ENCODE measurements around the gene HOXC6. TPM values are rescaled to one million over a fixed set of nuclear protein-coding genes. Genes with fewer than 3 reads are reported as not detected.

Gene HOXC6
- total RNA-seq, 2 donors from 2014 or later, result not detected

DNA sequence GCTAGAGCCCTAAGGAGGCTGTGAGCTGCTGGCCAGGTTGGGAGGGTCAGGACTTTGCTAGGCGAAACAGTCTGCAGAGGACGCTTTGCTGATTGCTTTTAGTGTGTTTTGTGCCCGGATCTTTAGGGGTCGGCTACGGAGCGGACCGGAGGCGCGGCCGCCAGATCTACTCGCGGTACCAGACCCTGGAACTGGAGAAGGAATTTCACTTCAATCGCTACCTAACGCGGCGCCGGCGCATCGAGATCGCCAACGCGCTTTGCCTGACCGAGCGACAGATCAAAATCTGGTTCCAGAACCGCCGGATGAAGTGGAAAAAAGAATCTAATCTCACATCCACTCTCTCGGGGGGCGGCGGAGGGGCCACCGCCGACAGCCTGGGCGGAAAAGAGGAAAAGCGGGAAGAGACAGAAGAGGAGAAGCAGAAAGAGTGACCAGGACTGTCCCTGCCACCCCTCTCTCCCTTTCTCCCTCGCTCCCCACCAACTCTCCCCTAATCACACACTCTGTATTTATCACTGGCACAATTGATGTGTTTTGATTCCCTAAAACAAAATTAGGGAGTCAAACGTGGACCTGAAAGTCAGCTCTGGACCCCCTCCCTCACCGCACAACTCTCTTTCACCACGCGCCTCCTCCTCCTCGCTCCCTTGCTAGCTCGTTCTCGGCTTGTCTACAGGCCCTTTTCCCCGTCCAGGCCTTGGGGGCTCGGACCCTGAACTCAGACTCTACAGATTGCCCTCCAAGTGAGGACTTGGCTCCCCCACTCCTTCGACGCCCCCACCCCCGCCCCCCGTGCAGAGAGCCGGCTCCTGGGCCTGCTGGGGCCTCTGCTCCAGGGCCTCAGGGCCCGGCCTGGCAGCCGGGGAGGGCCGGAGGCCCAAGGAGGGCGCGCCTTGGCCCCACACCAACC, 1.5 kb downstream of the HOXC6 start:
- ATAC-seq (no peak), DNase-seq (no peak)
- Mint-ChIP-seq H3K27ac (no peak overlapping the region), H3K4me1 (peaks cover 15% of the 10 kb centered on the region), H3K36me3 (ENCODE audit: low read depth) (peaks cover 6% of the 10 kb centered on the region), H3K4me3 (no peak overlapping the region), H3K27me3 (peaks cover 87% of the 10 kb centered on the region)
- peaks cover 12% of the 10 kb centered on the region for H3K9me3 ChIP-seq (ENCODE audit: control insufficient read depth, low read length, poor library complexity, severe bottlenecking)

DNA sequence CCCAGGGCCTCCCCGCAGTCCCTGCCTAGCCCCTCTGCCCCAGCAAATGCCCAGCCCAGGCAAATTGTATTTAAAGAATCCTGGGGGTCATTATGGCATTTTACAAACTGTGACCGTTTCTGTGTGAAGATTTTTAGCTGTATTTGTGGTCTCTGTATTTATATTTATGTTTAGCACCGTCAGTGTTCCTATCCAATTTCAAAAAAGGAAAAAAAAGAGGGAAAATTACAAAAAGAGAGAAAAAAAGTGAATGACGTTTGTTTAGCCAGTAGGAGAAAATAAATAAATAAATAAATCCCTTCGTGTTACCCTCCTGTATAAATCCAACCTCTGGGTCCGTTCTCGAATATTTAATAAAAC, 2.2 kb downstream of the HOXC6 start:
- peaks cover 6% of the 10 kb centered on the region for H3K36me3 Mint-ChIP-seq (ENCODE audit: low read depth)
- no peak overlapping the region for H3K4me3 Mint-ChIP-seq
- H3K9me3 ChIP-seq (ENCODE audit: control insufficient read depth, low read length, poor library complexity, severe bottlenecking), result peaks cover 12% of the 10 kb centered on the region
- no peak for DNase-seq
- no peak for ATAC-seq
- H3K27ac Mint-ChIP-seq, result peak overlapping the region; percentile 60
- peaks cover 18% of the 10 kb centered on the region for H3K4me1 Mint-ChIP-seq
- peaks cover 90% of the 10 kb centered on the region for H3K27me3 Mint-ChIP-seq

- peaks cover 9% of the 10 kb centered on the region for H3K36me3 Mint-ChIP-seq (ENCODE audit: low read depth)
- ATAC-seq (no peak), DNase-seq (no peak)
- H3K4me3 Mint-ChIP-seq, result no peak overlapping the region
- H3K27me3 Mint-ChIP-seq, result peaks cover 90% of the 10 kb centered on the region
- H3K27ac Mint-ChIP-seq, result peak overlapping the region; percentile 60
- H3K9me3 ChIP-seq (ENCODE audit: control insufficient read depth, low read length, poor library complexity, severe bottlenecking), result peaks cover 12% of the 10 kb centered on the region
- peaks cover 18% of the 10 kb centered on the region for H3K4me1 Mint-ChIP-seq
These were observed 2.7 kb downstream of the HOXC6 start for GRCh38 chr12:54030889-54031471.

DNA sequence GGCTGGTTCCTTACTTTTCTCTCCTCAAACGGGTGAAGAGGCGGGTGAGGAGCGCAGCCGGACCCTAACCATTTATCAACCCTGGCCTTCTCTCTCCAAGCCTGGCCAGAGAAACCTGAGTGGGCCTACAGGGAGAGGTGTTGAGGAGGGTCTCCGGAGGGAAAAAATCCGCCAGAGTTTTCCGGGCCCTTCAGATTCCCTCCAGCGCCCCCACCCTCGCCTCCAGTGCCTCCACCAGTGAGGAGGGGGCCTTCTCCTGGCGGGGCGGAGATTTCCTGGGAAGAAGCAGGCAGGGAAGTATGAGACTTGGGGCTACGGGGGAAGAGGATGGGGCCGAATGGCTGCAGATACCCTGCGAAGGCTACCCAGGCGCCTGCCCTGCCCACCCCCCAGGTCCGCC, 3.2 kb downstream of the HOXC6 start:
- peaks cover 12% of the 10 kb centered on the region for H3K9me3 ChIP-seq (ENCODE audit: control insufficient read depth, low read length, poor library complexity, severe bottlenecking)
- Mint-ChIP-seq H3K4me1 (peaks cover 18% of the 10 kb centered on the region), H3K27ac (no peak overlapping the region), H3K27me3 (peaks cover 90% of the 10 kb centered on the region), H3K4me3 (no peak overlapping the region), H3K36me3 (ENCODE audit: low read depth) (peaks cover 9% of the 10 kb centered on the region)
- DNase-seq (no peak), ATAC-seq (no peak)

DNA sequence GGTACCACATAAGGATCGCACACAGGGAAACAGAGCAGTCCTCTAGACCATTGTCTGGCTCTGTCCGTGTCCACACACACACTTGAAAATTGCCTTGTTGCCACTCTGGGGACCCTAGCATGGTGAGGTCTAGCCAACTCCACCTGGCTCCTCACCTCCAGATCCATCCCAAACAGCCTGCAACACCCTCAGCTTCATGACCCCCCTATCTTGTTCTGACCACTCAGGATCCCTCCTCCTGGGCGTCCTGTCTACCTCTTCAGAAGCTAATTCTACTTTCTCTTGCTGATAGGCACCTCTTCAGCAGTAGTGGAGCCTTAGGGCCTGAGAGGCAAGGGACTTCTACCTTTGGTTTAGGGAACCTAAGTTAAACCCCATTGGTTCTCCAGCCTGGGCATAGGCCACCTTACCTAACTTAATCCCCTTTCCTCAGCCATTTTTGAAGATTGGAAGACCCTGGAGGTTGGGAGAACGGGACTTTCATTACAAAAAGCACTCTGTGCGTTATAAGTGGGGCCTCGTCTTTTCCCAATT, 3.9 kb downstream of the HOXC6 start:
- Mint-ChIP-seq H3K4me3 (peak overlapping the region; percentile 28), H3K36me3 (ENCODE audit: low read depth) (peaks cover 9% of the 10 kb centered on the region), H3K27ac (peak overlapping the region; percentile 51), H3K4me1 (peaks cover 15% of the 10 kb centered on the region), H3K27me3 (peaks cover 90% of the 10 kb centered on the region)
- peaks cover 12% of the 10 kb centered on the region for H3K9me3 ChIP-seq (ENCODE audit: control insufficient read depth, low read length, poor library complexity, severe bottlenecking)
- DNase-seq (no peak), ATAC-seq (no peak)

GRCh38 chr12:54032627-54033100, 4.4 kb downstream of the HOXC6 start, which contains the start of gene HOXC5:
Gene HOXC5 (plus strand): TSS chr12:54033050. CDS start chr12:54033123, 73 bp downstream.
- H3K27me3 Mint-ChIP-seq, result peaks cover 90% of the 10 kb centered on the region
- DNase-seq, result peak in 1 of 3 donors; percentile 40
- H3K9me3 ChIP-seq (ENCODE audit: control insufficient read depth, low read length, poor library complexity, severe bottlenecking), result peaks cover 12% of the 10 kb centered on the region
- peaks cover 15% of the 10 kb centered on the region for H3K4me1 Mint-ChIP-seq
- H3K36me3 Mint-ChIP-seq (ENCODE audit: low read depth), result peaks cover 5% of the 10 kb centered on the region
- H3K27ac Mint-ChIP-seq, result peak within 1 kb of the TSS; percentile 63
- peak within 1 kb of the TSS; percentile 79 for H3K4me3 Mint-ChIP-seq
- ATAC-seq, result peak; percentile 45

- DNase-seq, result no peak
- no peak for ATAC-seq
- peaks cover 90% of the 10 kb centered on the region for H3K27me3 Mint-ChIP-seq
These were observed 5.1 kb downstream of the HOXC6 start for GRCh38 chr12:54033106-54033979.

GRCh38 chr12:54033980-54034784, 5.9 kb downstream of the HOXC6 start:
- DNase-seq (no peak), ATAC-seq (no peak)
- peaks cover 12% of the 10 kb centered on the region for H3K4me1 Mint-ChIP-seq
- H3K36me3 Mint-ChIP-seq (ENCODE audit: low read depth), result peaks cover 5% of the 10 kb centered on the region
- H3K9me3 ChIP-seq (ENCODE audit: control insufficient read depth, low read length, poor library complexity, severe bottlenecking), result peaks cover 12% of the 10 kb centered on the region
- H3K27ac Mint-ChIP-seq, result no peak overlapping the region
- H3K4me3 Mint-ChIP-seq, result peak overlapping the region; percentile 43
- H3K27me3 Mint-ChIP-seq, result peaks cover 93% of the 10 kb centered on the region

More at GRCh38 chr12:54033106-54033979, 5.1 kb downstream of the HOXC6 start:
- peaks cover 12% of the 10 kb centered on the region for H3K9me3 ChIP-seq (ENCODE audit: control insufficient read depth, low read length, poor library complexity, severe bottlenecking)
- H3K4me1 Mint-ChIP-seq, result peaks cover 15% of the 10 kb centered on the region
- H3K4me3 Mint-ChIP-seq, result peak overlapping the region; percentile 79
- peaks cover 5% of the 10 kb centered on the region for H3K36me3 Mint-ChIP-seq (ENCODE audit: low read depth)
- peak overlapping the region; percentile 63 for H3K27ac Mint-ChIP-seq

- Mint-ChIP-seq H3K4me1 (peaks cover 12% of the 10 kb centered on the region), H3K27ac (no peak overlapping the region), H3K4me3 (peak overlapping the region; percentile 59), H3K36me3 (ENCODE audit: low read depth) (peaks cover 5% of the 10 kb centered on the region), H3K27me3 (peaks cover 94% of the 10 kb centered on the region)
- no peak for DNase-seq
- ATAC-seq, result no peak
- H3K9me3 ChIP-seq (ENCODE audit: control insufficient read depth, low read length, poor library complexity, severe bottlenecking), result peaks cover 12% of the 10 kb centered on the region
These were observed 6.6 kb downstream of the HOXC6 start for GRCh38 chr12:54034785-54035310.

DNA sequence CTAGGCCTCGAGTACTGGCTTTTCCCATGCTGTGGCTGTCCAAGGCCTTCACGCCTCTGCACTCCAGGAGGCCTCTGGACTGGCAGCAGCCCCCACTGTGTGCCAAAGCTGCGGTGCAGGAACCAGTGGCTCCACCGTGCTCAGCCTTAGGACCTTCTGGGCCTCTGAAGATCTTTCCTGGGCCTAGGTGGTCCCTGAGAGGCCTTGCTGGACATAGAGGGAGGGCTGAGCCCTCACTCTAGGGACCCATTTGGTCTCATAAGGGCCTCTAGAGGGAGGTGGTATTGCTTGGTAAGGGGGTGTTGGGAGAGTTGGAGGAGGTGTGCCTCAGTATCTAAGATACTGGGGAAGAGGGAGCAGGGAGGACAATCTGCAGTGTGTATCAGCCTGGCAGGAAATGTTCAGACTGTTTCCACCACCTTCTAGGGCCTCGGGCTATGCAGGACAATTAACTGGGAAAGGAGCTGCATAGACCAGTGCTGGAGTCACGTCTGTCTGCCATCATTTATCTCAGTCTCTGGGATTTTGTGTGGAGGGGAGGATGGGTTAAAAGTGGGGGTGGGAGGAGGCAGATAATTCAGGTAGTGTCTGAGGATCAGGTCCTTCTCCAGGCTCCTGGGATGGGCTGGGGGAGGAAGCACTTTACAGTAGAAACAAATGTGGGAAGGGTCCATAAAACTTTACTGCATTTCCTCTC, 7.5 kb downstream of the HOXC6 start:
- H3K36me3 Mint-ChIP-seq (ENCODE audit: low read depth), result peaks cover 5% of the 10 kb centered on the region
- DNase-seq, result no peak
- H3K4me1 Mint-ChIP-seq, result peaks cover 10% of the 10 kb centered on the region
- peaks cover 94% of the 10 kb centered on the region for H3K27me3 Mint-ChIP-seq
- H3K27ac Mint-ChIP-seq, result no peak overlapping the region
- peaks cover 12% of the 10 kb centered on the region for H3K9me3 ChIP-seq (ENCODE audit: control insufficient read depth, low read length, poor library complexity, severe bottlenecking)
- no peak for ATAC-seq
- H3K4me3 Mint-ChIP-seq, result no peak overlapping the region

- DNase-seq (no peak), ATAC-seq (no peak)
- H3K4me1 Mint-ChIP-seq, result peaks cover 8% of the 10 kb centered on the region
- H3K9me3 ChIP-seq (ENCODE audit: control insufficient read depth, low read length, poor library complexity, severe bottlenecking), result peaks cover 12% of the 10 kb centered on the region
- H3K27me3 Mint-ChIP-seq, result peaks cover 86% of the 10 kb centered on the region
- no peak overlapping the region for H3K4me3 Mint-ChIP-seq
- peaks cover 5% of the 10 kb centered on the region for H3K36me3 Mint-ChIP-seq (ENCODE audit: low read depth)
- H3K27ac Mint-ChIP-seq, result no peak overlapping the region
These were observed 8.6 kb downstream of the HOXC6 start for GRCh38 chr12:54036620-54037359.

Data from T-helper 17 cell (primary cell).